HL-60 (cell line): ENCODE measurements around the gene HDHD5.

Experiments
- CTCF ChIP-seq: IDR thresholded peaks from one replicate; pipeline ENCODE4 v1.5.1; 2011; ENCODE audit warnings: low read length, control low read depth, inconsistent platforms; ENCODE audit not compliant: insufficient read depth
- POLR2AphosphoS5 ChIP-seq: IDR thresholded peaks from 2 replicates; pipeline ENCODE4 v1.6.1; 2012; ENCODE audit warnings: low read depth
- SPI1 ChIP-seq: IDR thresholded peaks from 2 replicates; pipeline ENCODE4 v1.6.1; 2012; ENCODE audit warnings: low read depth, mild to moderate bottlenecking, borderline replicate concordance

DNA sequence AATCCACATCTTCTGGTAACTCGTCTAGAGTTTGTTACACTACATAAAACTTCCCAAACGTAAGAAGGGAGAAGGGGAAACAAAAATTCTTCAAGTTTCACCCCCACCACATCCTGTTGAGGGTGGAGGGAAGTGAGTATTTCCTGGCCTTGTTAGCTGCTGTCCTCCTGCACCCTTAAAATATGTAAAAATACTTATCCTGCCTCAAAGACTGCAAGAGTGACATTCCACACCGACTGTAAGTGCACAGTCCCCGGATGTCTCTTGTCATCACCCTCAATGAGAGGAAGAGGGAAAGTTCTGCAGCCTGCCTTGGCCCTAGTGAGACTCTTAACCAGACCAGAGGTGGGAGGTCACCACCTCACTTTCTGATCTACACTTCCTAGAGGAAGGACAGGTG lies 41.2 kb downstream of the HDHD5 start:
- TF ChIP-seq CTCF (no peak), SPI1 (peak; percentile 50; the same call in 1 of the 2 replicates), POLR2AphosphoS5 (no peak)
